ENCODE data around the gene HNRNPUL1. TPM values are rescaled to one million over a fixed set of nuclear protein-coding genes. Genes with fewer than 3 reads are reported as not detected.
"Not testable (repeated sequence)": the region's sequence is repeated elsewhere in the genome, so short reads cannot be mapped to it uniquely, and the experiment has no call there.

Gene HNRNPUL1
- total RNA-seq, 8 experiments from 2014 or later: 79.3 to 196 (median 113) TPM

- 52 to 100% (median 88%) methylated on average over 2 to 8 of the region's 22 CpGs; no CpG with 5 or more reads in 4 of the 10 experiments for WGBS, 10 experiments
- H3K4me1 ChIP-seq (replicated peaks in 1 of 2): peaks cover 23 to 45% of the 10 kb centered on the region in 2 donors
- peak in 1 of 8 experiments; percentile 1 for ATAC-seq (replicated peaks in 6 of 8)
- H3K4me3 ChIP-seq: no peak overlapping the region
- in situ Hi-C loops (cut with MboI; ENCODE audit: low pct_unique_long_range_greater_than_20kb in 2 of 9, low sequenced_read_pairs in 9 of 9, unreplicated experiment in 9 of 9): no loop called here
- H3K27ac ChIP-seq: peak overlapping the region in 1 of 2 donors; percentile 32
These were observed 64.1 kb downstream of the HNRNPUL1 start for GRCh38 chr19:41328157-41328841.

GRCh38 chr19:41328842-41329225 is 64.7 kb downstream of the HNRNPUL1 start:
- H3K27ac ChIP-seq: peak overlapping the region in 1 of 2 donors; percentile 32
- ATAC-seq (replicated peaks in 6 of 8): no peak
- in situ Hi-C loops (cut with MboI; ENCODE audit: low pct_unique_long_range_greater_than_20kb in 2 of 9, low sequenced_read_pairs in 9 of 9, unreplicated experiment in 9 of 9): no loop called here
- H3K4me1 ChIP-seq (replicated peaks in 1 of 2): peaks cover 18 to 40% of the 10 kb centered on the region in 2 donors
- H3K4me3 ChIP-seq: no peak overlapping the region
- 100% methylated on average over 1 of the region's 1 CpG; no CpG with 5 or more reads in 9 of the 10 experiments for WGBS, 10 experiments

DNA sequence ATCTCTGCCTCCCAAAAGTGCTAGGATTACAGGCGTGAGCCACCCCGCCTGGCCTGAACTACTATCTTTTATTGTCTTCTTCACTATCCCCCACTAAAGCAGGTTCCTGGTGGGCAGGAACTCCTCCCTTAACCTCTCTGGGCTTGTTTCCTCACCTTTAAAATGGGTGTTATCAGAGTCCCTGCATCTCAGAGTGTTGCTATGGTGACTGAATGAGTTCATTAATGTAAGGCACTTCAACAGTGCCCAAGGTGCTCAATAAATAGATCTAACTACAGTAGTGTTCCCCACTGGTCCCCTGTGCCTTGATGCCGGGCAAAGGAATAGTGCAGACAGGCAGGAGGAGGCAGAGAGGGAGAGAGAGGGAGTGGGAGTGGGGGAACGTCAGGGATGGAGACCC is 66.3 kb downstream of the HNRNPUL1 start:
- peaks cover 2 to 23% of the 10 kb centered on the region in 2 donors for H3K4me1 ChIP-seq (replicated peaks in 1 of 2)
- 30 to 100% (median 100%) methylated on average over 1 to 3 of the region's 4 CpGs; no CpG with 5 or more reads in 5 of the 10 experiments for WGBS, 10 experiments
- no peak overlapping the region for H3K27ac ChIP-seq
- in situ Hi-C loops (cut with MboI; ENCODE audit: low pct_unique_long_range_greater_than_20kb in 2 of 9, low sequenced_read_pairs in 9 of 9, unreplicated experiment in 9 of 9): no loop called here
- no peak overlapping the region for H3K4me3 ChIP-seq
- peak in 1 of 8 experiments; percentile 7 for ATAC-seq (replicated peaks in 6 of 8)

- 72 to 96% (median 89%) methylated on average over 3 to 10 of the region's 47 CpGs; no CpG with 5 or more reads in 2 of the 10 experiments for WGBS, 10 experiments
- in situ Hi-C loops (cut with MboI; ENCODE audit: low pct_unique_long_range_greater_than_20kb in 2 of 9, low sequenced_read_pairs in 9 of 9, unreplicated experiment in 9 of 9): no loop called here
- Histone ChIP-seq H3K4me3 (no peak overlapping the region), H3K4me1 (replicated peaks in 1 of 2) (peaks cover 0 to 17% of the 10 kb centered on the region in 2 donors), H3K27ac (no peak overlapping the region)
- ATAC-seq (replicated peaks in 6 of 8): peak in 3 of 8 experiments; percentile 46 to 48 (median 47)
These were observed 66.9 kb downstream of the HNRNPUL1 start for GRCh38 chr19:41330946-41331678.

DNA sequence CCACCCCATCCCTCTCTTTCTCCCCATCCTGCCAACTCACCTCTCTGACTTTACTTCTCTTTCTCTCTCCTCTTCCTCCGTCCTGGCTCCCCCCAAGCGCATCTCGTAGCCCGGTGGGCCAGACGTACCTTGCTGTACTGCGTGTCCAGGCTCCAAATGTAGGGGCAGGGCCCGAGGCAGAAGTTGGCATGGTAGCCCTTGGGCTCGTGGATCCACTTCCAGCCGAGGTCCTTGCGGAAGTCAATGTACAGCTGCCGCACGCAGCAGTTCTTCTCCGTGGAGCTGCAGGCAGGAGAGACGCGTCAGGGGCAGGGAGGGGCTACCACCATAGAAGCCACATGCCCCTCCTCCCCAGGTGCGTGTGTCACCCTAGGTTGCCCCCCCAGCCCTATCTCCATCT is 67.8 kb downstream of the HNRNPUL1 start:
- in situ Hi-C loops (cut with MboI; ENCODE audit: low pct_unique_long_range_greater_than_20kb in 2 of 9, low sequenced_read_pairs in 9 of 9, unreplicated experiment in 9 of 9): no loop called here

GRCh38 chr19:41332468-41332867 is 68.3 kb downstream of the HNRNPUL1 start:
- in situ Hi-C loops (cut with MboI; ENCODE audit: low pct_unique_long_range_greater_than_20kb in 2 of 9, low sequenced_read_pairs in 9 of 9, unreplicated experiment in 9 of 9): no loop called here
- Histone ChIP-seq H3K4me1 (replicated peaks in 1 of 2) (peaks cover 0 to 12% of the 10 kb centered on the region in 2 donors), H3K27ac (no peak overlapping the region), H3K4me3 (no peak overlapping the region)
- 60 to 100% (median 77%) methylated on average over 1 to 5 of the region's 5 CpGs; no CpG with 5 or more reads in 4 of the 10 experiments for WGBS, 10 experiments
- ATAC-seq (replicated peaks in 6 of 8): no peak

More for the DNA sequence above, 67.8 kb downstream of the HNRNPUL1 start:
- no peak overlapping the region for H3K4me3 ChIP-seq
- no peak overlapping the region for H3K27ac ChIP-seq
- no peak for ATAC-seq (replicated peaks in 6 of 8)
- 83 to 100% (median 91%) methylated on average over 3 to 8 of the region's 16 CpGs; no CpG with 5 or more reads in 7 of the 10 experiments for WGBS, 10 experiments
- H3K4me1 ChIP-seq (replicated peaks in 1 of 2): peaks cover 0 to 14% of the 10 kb centered on the region in 2 donors

- 67 to 100% (median 96%) methylated on average over 1 to 4 of the region's 5 CpGs; no CpG with 5 or more reads in 4 of the 10 experiments for WGBS, 10 experiments
- Histone ChIP-seq H3K4me1 (replicated peaks in 1 of 2) (peaks cover 0 to 4% of the 10 kb centered on the region in 2 donors), H3K4me3 (no peak overlapping the region), H3K27ac (no peak overlapping the region)
- peak in 3 of 8 experiments; percentile 78 to 98 (median 97) for ATAC-seq (replicated peaks in 6 of 8)
- in situ Hi-C loops (cut with MboI; ENCODE audit: low pct_unique_long_range_greater_than_20kb in 2 of 9, low sequenced_read_pairs in 9 of 9, unreplicated experiment in 9 of 9): no loop called here
These were observed 70.6 kb downstream of the HNRNPUL1 start for GRCh38 chr19:41334793-41335192.

GRCh38 chr19:41335467-41335866 is 71.3 kb downstream of the HNRNPUL1 start:
- in situ Hi-C loops (cut with MboI; ENCODE audit: low pct_unique_long_range_greater_than_20kb in 2 of 9, low sequenced_read_pairs in 9 of 9, unreplicated experiment in 9 of 9): no loop called here
- ATAC-seq (replicated peaks in 6 of 8): no peak
- no peak overlapping the region for H3K27ac ChIP-seq
- H3K4me3 ChIP-seq: no peak overlapping the region
- 82 to 100% (median 98%) methylated on average over 1 to 5 of the region's 10 CpGs; no CpG with 5 or more reads in 2 of the 10 experiments for WGBS, 10 experiments
- peaks cover 0 to 4% of the 10 kb centered on the region in 2 donors for H3K4me1 ChIP-seq (replicated peaks in 1 of 2)

- 95 to 98% (median 97%) methylated on average over 5 of the region's 5 CpGs; no CpG with 5 or more reads in 6 of the 10 experiments for WGBS, 10 experiments
- Histone ChIP-seq H3K4me1 (replicated peaks in 1 of 2) (no peaks in the 10 kb centered on the region), H3K4me3 (no peak overlapping the region), H3K27ac (no peak overlapping the region)
- in situ Hi-C loops (cut with MboI; ENCODE audit: low pct_unique_long_range_greater_than_20kb in 2 of 9, low sequenced_read_pairs in 9 of 9, unreplicated experiment in 9 of 9): no loop called here
- ATAC-seq (replicated peaks in 6 of 8): no peak
These were observed 75.8 kb downstream of the HNRNPUL1 start for GRCh38 chr19:41339936-41340335.

DNA sequence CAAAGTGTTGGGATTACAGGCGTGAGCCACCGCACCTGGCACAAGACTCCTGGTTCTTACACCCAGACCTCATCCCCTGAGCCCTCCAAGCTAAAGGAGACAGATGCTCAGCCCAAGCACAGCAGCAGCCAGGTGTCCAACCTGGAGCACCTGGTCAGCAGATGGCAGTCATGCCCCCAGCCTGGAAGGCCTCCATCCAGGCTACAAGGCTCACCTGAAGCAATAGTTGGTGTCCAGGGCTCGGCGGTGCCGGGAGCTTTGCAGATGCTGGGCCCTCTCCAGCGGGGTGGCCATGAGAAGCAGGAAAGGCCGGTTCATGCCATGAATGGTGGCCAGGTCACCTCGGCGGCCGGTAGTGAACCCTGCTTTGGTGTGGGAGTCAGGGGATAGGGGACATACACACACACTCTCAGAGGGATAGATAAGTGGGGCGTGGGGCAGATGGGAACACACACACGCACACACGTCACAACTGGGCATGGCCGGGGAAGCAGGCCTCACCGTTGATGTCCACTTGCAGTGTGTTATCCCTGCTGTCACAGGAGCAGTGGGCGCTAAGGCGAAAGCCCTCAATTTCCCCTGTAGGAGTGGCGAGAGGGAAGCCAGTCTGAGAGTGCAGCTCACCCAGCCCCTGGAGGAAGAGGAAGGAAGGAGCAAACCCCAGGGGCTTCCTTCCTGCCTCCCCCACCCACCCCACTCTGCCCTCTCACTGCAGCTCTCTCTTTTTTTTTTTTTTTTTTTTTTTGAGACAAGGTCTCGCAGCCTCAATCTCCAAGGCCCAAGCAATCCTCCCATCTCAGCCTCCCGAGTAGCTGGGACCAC is 77.7 kb downstream of the HNRNPUL1 start:
- H3K27ac ChIP-seq: no peak overlapping the region
- in situ Hi-C loops (cut with MboI; ENCODE audit: low pct_unique_long_range_greater_than_20kb in 2 of 9, low sequenced_read_pairs in 9 of 9, unreplicated experiment in 9 of 9): no loop called here
- WGBS, 10 experiments: 88 to 100% (median 99%) methylated on average over 1 to 10 of the region's 20 CpGs; no CpG with 5 or more reads in 4 of the 10 experiments
- no peaks in the 10 kb centered on the region for H3K4me1 ChIP-seq (replicated peaks in 1 of 2)
- H3K4me3 ChIP-seq: no peak overlapping the region
- no peak for ATAC-seq (replicated peaks in 6 of 8)

DNA sequence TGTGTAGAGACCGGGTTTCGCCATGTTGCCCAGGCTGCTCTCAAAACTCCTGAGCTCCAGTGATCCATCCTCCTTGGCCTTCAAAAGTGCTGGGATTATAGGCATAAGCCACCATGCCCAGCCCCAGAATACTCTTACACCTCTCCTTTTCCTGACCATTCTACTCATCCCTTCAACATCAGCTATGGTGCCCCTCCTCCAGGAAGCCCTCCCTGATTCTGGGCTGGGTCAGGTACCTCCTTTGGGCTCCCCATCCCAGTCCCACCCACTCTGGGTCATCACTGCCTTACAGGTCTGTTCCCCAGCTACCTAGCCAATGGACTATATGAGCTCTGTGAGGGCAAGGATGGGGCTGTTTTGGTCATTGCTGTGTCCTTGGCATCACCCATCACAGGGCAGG is 80.0 kb downstream of the HNRNPUL1 start:
- WGBS, 10 experiments: 89 to 100% (median 100%) methylated on average over 2 of the region's 2 CpGs; no CpG with 5 or more reads in 6 of the 10 experiments
- in situ Hi-C loops (cut with MboI; ENCODE audit: low pct_unique_long_range_greater_than_20kb in 2 of 9, low sequenced_read_pairs in 9 of 9, unreplicated experiment in 9 of 9): no loop called here
- H3K4me1 ChIP-seq (replicated peaks in 1 of 2): no peaks in the 10 kb centered on the region
- H3K4me3 ChIP-seq: no peak overlapping the region
- ATAC-seq (replicated peaks in 6 of 8): no peak
- no peak overlapping the region for H3K27ac ChIP-seq

DNA sequence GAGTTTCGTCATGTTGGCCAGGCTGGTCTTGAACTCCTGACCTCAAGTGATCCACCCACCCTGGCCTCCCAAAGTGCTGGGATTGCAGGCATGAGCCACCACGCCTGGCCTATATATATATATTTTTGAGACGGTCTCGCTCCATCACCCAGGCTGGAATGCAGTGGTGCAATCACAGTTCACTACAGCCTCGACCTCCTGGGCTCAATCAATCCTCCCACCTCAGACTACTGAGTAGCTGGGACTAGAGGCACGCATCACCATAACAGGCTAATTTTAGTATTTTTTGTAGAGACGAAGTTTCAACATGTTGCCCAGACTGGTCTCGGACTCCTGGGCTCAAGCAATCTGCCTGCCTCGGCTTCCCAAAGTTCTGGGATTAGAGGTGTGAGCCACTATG is 82.7 kb downstream of the HNRNPUL1 start:
- H3K4me1 ChIP-seq (replicated peaks in 1 of 2); in situ Hi-C loops (cut with MboI; ENCODE audit: low pct_unique_long_range_greater_than_20kb in 2 of 9, low sequenced_read_pairs in 9 of 9, unreplicated experiment in 9 of 9); ATAC-seq (replicated peaks in 6 of 8): not testable (repeated sequence)

More for the DNA sequence above, 82.7 kb downstream of the HNRNPUL1 start:
- 93 to 100% (median 96%) methylated on average over 2 to 5 of the region's 9 CpGs; no CpG with 5 or more reads in 4 of the 10 experiments for WGBS, 10 experiments
- not testable (repeated sequence) for H3K4me3 ChIP-seq, H3K27ac ChIP-seq
